ENCODE data around the gene NFIA.

The NFIA gene

GRCh38 chr1:61348025-61348665 lies 265.8 kb downstream of the NFIA start:
- DNase-seq, result peak; percentile 19

GRCh38 chr1:61352845-61353435 lies 270.6 kb downstream of the NFIA start:
- no peak for DNase-seq

- DNase-seq, result no peak
Observed at GRCh38 chr1:61353797-61354406, 271.5 kb downstream of the NFIA start.

GRCh38 chr1:61356016-61356415 lies 273.7 kb downstream of the NFIA start:
- no peak for DNase-seq

GRCh38 chr1:61356995-61357394 lies 274.6 kb downstream of the NFIA start:
- DNase-seq, result no peak

- no peak for DNase-seq
Observed at GRCh38 chr1:61357539-61357938, 275.2 kb downstream of the NFIA start.

- DNase-seq, result no peak
Observed at GRCh38 chr1:61358770-61359455, 276.6 kb downstream of the NFIA start.

- no peak for DNase-seq
Observed at GRCh38 chr1:61361931-61362330, 279.6 kb downstream of the NFIA start.

- DNase-seq, result no peak
Observed at GRCh38 chr1:61362351-61362750, 280.0 kb downstream of the NFIA start.

GRCh38 chr1:61368366-61368765 lies 286.0 kb downstream of the NFIA start:
- DNase-seq, result no peak

- DNase-seq, result no peak
Observed at GRCh38 chr1:61368876-61369275, 286.5 kb downstream of the NFIA start.

GRCh38 chr1:61370177-61370912 lies 288.0 kb downstream of the NFIA start:
- no peak for DNase-seq

GRCh38 chr1:61370913-61371279 lies 288.5 kb downstream of the NFIA start:
- no peak for DNase-seq

- no peak for DNase-seq
Observed at GRCh38 chr1:61372944-61373343, 290.6 kb downstream of the NFIA start.

GRCh38 chr1:61374156-61374555 lies 291.8 kb downstream of the NFIA start:
- no peak for DNase-seq

GRCh38 chr1:61375082-61375880 lies 292.9 kb downstream of the NFIA start:
- no peak for DNase-seq

- DNase-seq, result no peak
Observed at GRCh38 chr1:61376151-61376550, 293.8 kb downstream of the NFIA start.

- DNase-seq, result no peak
Observed at GRCh38 chr1:61377242-61377958, 295.0 kb downstream of the NFIA start.

- no peak for DNase-seq
Observed at GRCh38 chr1:61378494-61379180, 296.3 kb downstream of the NFIA start.

GRCh38 chr1:61379693-61380092 lies 297.3 kb downstream of the NFIA start:
- DNase-seq, result no peak

GRCh38 chr1:61380561-61380960 lies 298.2 kb downstream of the NFIA start:
- DNase-seq, result no peak
